Endothelial cell of umbilical vein (primary cell): Measurements from ENCODE around the gene STK10. TPM values are rescaled to one million over a fixed set of nuclear protein-coding genes. Genes with fewer than 3 reads are reported as not detected.

ENCODE experiments used
- BruUV-seq: library from RNA; stranded (reverse); fragments of 400-500 nt; replicated peaks from 2 replicates; lab custom pipeline; 2021; lab: Mats Ljungman, UMichigan
- CTCF ChIA-PET: fragments of 300-600, 350-600 bp; sonication (Branson Sonifier 250); formaldehyde crosslinking; loops from one replicate; lab custom pipeline; 2021; ENCODE audit warnings: antibody characterized with exemption, inconsistent platforms; lab: Charles Lee
- POLR2A ChIA-PET: fragments of 300-600, 350-600 bp; sonication (Branson Sonifier 250); formaldehyde crosslinking; loops from one replicate; lab custom pipeline; 2021; ENCODE audit warnings: antibody characterized with exemption, inconsistent platforms; lab: Charles Lee
- DNase-seq: peaks from one replicate; pipeline ENCODE4 v3.0.0-alpha.2; 2011; ENCODE audit warnings: low read depth, low spot score
- FAIRE-seq: peaks from 2 replicates; lab custom pipeline; 2011; peaks lifted over from hg19 to GRCh38; lab: Jason Lieb, UNC
- H2AFZ ChIP-seq: 2 replicates; pipeline ENCODE4 v1.6.0; 2012; ENCODE audit warnings: low read depth, low read length, control low read depth, inconsistent platforms
- H3K27ac ChIP-seq: 2 replicates; pipeline ENCODE4 v1.5.1; 2011; ENCODE audit warnings: low read depth, mild to moderate bottlenecking, control low read depth, low read length, moderate library complexity; ENCODE audit not compliant: insufficient read depth
- H3K27me3 ChIP-seq, 2 experiments: 2 replicates each; pipeline versions ENCODE4 v1.6.0 to v1.6.1; 2011; ENCODE audit warnings: low read length in 2 of 2, mixed read lengths in 1 of 2; ENCODE audit not compliant: control insufficient read depth in 2 of 2, insufficient read depth in 2 of 2
- H3K36me3 ChIP-seq, 2 experiments: 2 replicates in 1 of 2; 3 replicates in 1 of 2; pipeline ENCODE4 v1.5.1; 2011; ENCODE audit warnings: low read length in 2 of 2, mild to moderate bottlenecking in 1 of 2, moderate library complexity in 1 of 2; ENCODE audit not compliant: control insufficient read depth in 2 of 2, insufficient read depth in 2 of 2; ENCODE audit errors: extremely low read depth in 1 of 2
- H3K4me1 ChIP-seq: 3 replicates; pipeline ENCODE4 v1.5.1; 2011; ENCODE audit warnings: mild to moderate bottlenecking, low read length; ENCODE audit not compliant: control insufficient read depth, insufficient read depth; ENCODE audit errors: extremely low read depth
- H3K4me2 ChIP-seq: 2 replicates; pipeline ENCODE4 v1.6.1; 2011; ENCODE audit warnings: low read length, control low read depth, mixed read lengths; ENCODE audit not compliant: insufficient read depth
- H3K4me3 ChIP-seq, 3 experiments: fragments of 200-600 bp in 1 of 3; sonication (generic), shearing (Covaris generic) in 1 of 3; replicated peaks in 1 of 3; 2 replicates each; pipeline ENCODE4 v1.5.1; 2011 to 2016; ENCODE audit warnings: control low read depth in 3 of 3, low read length in 3 of 3, mild to moderate bottlenecking in 2 of 3, inconsistent platforms in 1 of 3, low read depth in 1 of 3, moderate library complexity in 1 of 3; ENCODE audit not compliant: insufficient read depth in 1 of 3
- H3K79me2 ChIP-seq: 2 replicates; pipeline ENCODE4 v1.6.0; 2012; ENCODE audit warnings: low read length, inconsistent platforms; ENCODE audit not compliant: control insufficient read depth, insufficient read depth
- H3K9ac ChIP-seq: replicated peaks from 2 replicates; pipeline ENCODE3; 2011; ENCODE audit warnings: low read length, control low read depth; ENCODE audit not compliant: insufficient read depth; ENCODE audit errors: extremely low read depth
- H3K9me1 ChIP-seq: replicated peaks from 3 replicates; pipeline ENCODE4 v1.6.0; 2011; ENCODE audit warnings: mild to moderate bottlenecking, low read length; ENCODE audit not compliant: control insufficient read depth, insufficient read depth; ENCODE audit errors: extremely low read depth
- H3K9me3 ChIP-seq: replicated peaks from 2 replicates; pipeline ENCODE4 v1.5.1; 2012; ENCODE audit warnings: low read length, inconsistent platforms; ENCODE audit not compliant: control insufficient read depth, insufficient read depth
- H4K20me1 ChIP-seq: replicated peaks from 2 replicates; pipeline ENCODE3; 2011; ENCODE audit warnings: mild to moderate bottlenecking, low read length; ENCODE audit not compliant: control insufficient read depth, insufficient read depth; ENCODE audit errors: extremely low read depth
- CTCF ChIP-seq, 2 donors: IDR thresholded peaks; 1 replicate in 1 of 2; 2 replicates in 1 of 2; pipeline ENCODE4 v1.5.1; 2011; ENCODE audit warnings: low read length in 2 of 2, mild to moderate bottlenecking in 2 of 2, moderate library complexity in 2 of 2, control low read depth in 1 of 2, inconsistent platforms in 1 of 2, low read depth in 1 of 2; ENCODE audit not compliant: insufficient read depth in 1 of 2; ENCODE audit errors: extremely low read depth in 1 of 2
- EZH2 ChIP-seq: IDR thresholded peaks from 2 replicates; pipeline ENCODE4 v1.6.1; 2012; ENCODE audit warnings: borderline replicate concordance, low read depth, mild to moderate bottlenecking, moderate library complexity, low read length, inconsistent platforms; ENCODE audit not compliant: severe bottlenecking
- GATA2 ChIP-seq: IDR thresholded peaks from 2 replicates; pipeline ENCODE4 v1.7.0; 2011; ENCODE audit warnings: low read depth, mild to moderate bottlenecking, moderate library complexity, mixed read lengths, low read length; ENCODE audit not compliant: insufficient read length, insufficient read depth
- JUN ChIP-seq: IDR thresholded peaks from 2 replicates; pipeline ENCODE4 v1.6.1; 2011; ENCODE audit warnings: borderline replicate concordance, low read depth; ENCODE audit not compliant: insufficient read length, insufficient read depth
- POLR2A ChIP-seq: IDR thresholded peaks from 2 replicates; pipeline ENCODE4 v1.6.1; 2012; ENCODE audit warnings: low read depth, mild to moderate bottlenecking, control low read depth, low read length
- POLR2AphosphoS5 ChIP-seq: IDR thresholded peaks from 2 replicates; pipeline ENCODE4 v1.6.1; 2012; ENCODE audit warnings: low read depth, mild to moderate bottlenecking, control low read depth, low read length, moderate library complexity; ENCODE audit not compliant: insufficient read depth
- dilution Hi-C: fragments of 300-500 bp; cut with MboI; formaldehyde crosslinking; loops from one replicate; pipeline ENCODE4 v1.15.0; 2019; ENCODE audit warnings: low sequenced_read_pairs; ENCODE audit not compliant: extremely low pct_ligation_motif_present
- intact Hi-C: fragments of 100-400 bp; cut with micrococcal nuclease; formaldehyde crosslinking; loops from one replicate; pipeline ENCODE4 v1.10.0; 2022
- polyA plus RNA-seq, 4 experiments: library from polyadenylated mRNA; depleted of rRNA in 3 of 4; stranded (reverse) in 3 of 4; unstranded in 1 of 4; fragments of >200 nt; gene quantifications; 2 replicates each; pipeline versions ENCODE4 v1.2.1 to v1.2.3, GENCODE V29; 2011 to 2012; ENCODE audit warnings: missing spikeins in 1 of 4
- total RNA-seq: library from RNA; stranded (reverse); gene quantifications from 2 replicates; pipeline ENCODE4 v1.2.3, GENCODE V29; 2021

Gene STK10
- total and polyA plus RNA-seq, 2 donors (not counting 3 experiments of a cell fraction or from before 2014, with no cell fraction given): 16.9 to 47.2 TPM

GRCh38 chr5:172131690-172132089 is 56.3 kb downstream of the STK10 start:
- ChIA-PET POLR2A (no interaction called here), CTCF (no interaction called here)
- FAIRE-seq (no peak), DNase-seq (no peak)
- no peak for TF ChIP-seq CTCF (IDR thresholded peaks at IDR 0.05; ENCODE audit: extremely low read depth in 1 of 2, insufficient read depth in 1 of 2, low read depth in 1 of 2, low read length in 2 of 2)
- H3K9me1 ChIP-seq: no peaks in the 10 kb centered on the region
- H3K27ac ChIP-seq: no peak overlapping the region
- BruUV-seq: no TSS peak
- no peaks in the 10 kb centered on the region for H3K79me2 ChIP-seq
- H3K9me3 ChIP-seq: no peaks in the 10 kb centered on the region
- dilution Hi-C loops (no loop called here), intact Hi-C loops (no loop called here)
- H3K9ac ChIP-seq: no peak overlapping the region
- no peak overlapping the region for H3K4me2 ChIP-seq
- H3K36me3 ChIP-seq: peaks cover 0 to 5% of the 10 kb centered on the region in 2 experiments
- H3K27me3 ChIP-seq: no peaks in the 10 kb centered on the region
- no peak overlapping the region for H3K4me3 ChIP-seq
- no peaks in the 10 kb centered on the region for H4K20me1 ChIP-seq
- no peak overlapping the region for H2AFZ ChIP-seq
- H3K4me1 ChIP-seq: no peaks in the 10 kb centered on the region

DNA sequence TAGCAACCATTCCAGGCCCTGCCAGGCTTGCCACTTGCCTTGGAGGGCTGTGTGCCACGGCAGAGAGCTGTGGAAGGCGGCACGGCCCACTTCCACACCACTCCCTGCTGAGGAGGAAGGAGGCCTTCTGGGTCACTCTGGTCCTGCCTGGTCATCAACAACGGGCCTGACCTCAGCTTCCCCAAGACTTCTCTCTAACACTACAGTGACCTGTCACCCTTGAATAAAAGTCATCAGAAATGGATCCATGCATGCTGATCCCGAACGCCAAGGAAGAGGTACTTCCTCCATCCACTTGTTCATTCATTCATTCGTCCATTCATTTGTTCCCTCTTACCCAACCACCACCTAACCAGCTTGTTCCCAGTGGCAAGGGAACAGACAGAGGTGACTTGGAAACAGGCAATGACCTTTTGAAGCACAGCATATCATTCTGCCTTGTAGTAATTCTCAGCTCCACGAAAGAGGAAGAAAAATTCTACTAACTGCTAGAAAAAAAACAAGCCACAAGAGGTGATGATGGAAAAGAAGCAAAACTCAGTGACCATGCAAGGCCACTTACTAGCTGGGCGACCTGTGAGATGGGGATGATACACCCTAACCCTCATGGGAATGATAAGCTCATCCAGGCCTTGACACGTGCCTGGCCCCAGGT is 58.6 kb downstream of the STK10 start:
- H3K4me3 ChIP-seq: no peak overlapping the region
- H3K4me1 ChIP-seq: no peaks in the 10 kb centered on the region
- no peak overlapping the region for H3K27ac ChIP-seq
- peaks cover 0 to 7% of the 10 kb centered on the region in 2 experiments for H3K36me3 ChIP-seq
- FAIRE-seq (no peak), DNase-seq (no peak)
- BruUV-seq: no TSS peak
- no peaks in the 10 kb centered on the region for H3K79me2 ChIP-seq
- no peaks in the 10 kb centered on the region for H3K9me3 ChIP-seq
- dilution Hi-C loops: no loop called here
- intact Hi-C loops: no loop called here
- ChIA-PET POLR2A (no interaction called here), CTCF (interaction anchor here (1.2 kb wide), 1 partner anchor 59 kb away, joined by 4 read pairs; the partner anchor contains the start of gene STK10)
- TF ChIP-seq POLR2A (no peak), EZH2 (no peak), JUN (no peak), POLR2AphosphoS5 (no peak), GATA2 (no peak)
- no peak overlapping the region for H2AFZ ChIP-seq
- no peak overlapping the region for H3K9ac ChIP-seq
- no peak overlapping the region for H3K4me2 ChIP-seq
- no peaks in the 10 kb centered on the region for H4K20me1 ChIP-seq
- no peaks in the 10 kb centered on the region for H3K27me3 ChIP-seq
- no peaks in the 10 kb centered on the region for H3K9me1 ChIP-seq
